Epidermal melanocyte (primary cell): ENCODE measurements around the gene FXYD6.

Source experiments
- DNase-seq: peaks from one replicate; pipeline ENCODE4 v3.0.0; 2011; ENCODE audit warnings: low spot score; ENCODE audit not compliant: insufficient read length

Gene FXYD6

DNA sequence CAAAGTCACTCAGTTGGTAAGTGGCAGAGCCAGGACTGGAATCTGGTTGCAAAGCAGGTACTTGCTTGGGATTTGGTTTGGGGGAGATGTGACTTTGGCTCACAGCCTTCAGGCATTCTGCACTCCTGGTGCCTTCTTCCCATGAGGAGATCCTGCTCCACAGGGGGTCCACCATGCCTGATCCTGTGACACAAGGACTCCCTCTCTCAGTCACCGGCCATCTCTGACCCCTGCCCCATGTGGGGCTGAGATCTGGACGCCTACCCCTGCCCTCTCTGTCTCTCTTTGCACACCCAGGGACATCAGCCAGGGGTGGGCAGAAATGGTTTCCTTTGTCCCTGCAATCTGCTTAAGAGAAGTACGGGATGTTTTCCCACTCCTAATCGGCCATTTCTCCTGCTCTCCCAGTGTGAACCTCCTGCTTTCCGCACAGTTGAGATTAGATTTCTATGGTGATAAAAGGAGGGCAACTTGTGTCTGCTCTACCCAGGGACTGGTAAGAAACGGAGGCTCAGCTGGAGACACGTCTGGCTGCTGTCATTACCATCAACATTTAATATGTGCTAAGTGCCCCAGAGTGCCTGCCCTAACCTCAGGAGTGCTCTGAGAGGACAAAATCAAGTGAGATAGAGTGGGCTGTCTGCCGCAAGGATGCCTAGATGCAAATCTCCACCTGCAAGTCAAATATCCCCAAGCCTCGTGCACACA is 11.1 kb upstream of the FXYD6 start:
- no peak for DNase-seq

- DNase-seq: no peak
Measured at GRCh38 chr11:117885777-117886176, 9.3 kb upstream of the FXYD6 start.

GRCh38 chr11:117884994-117885393 is 8.5 kb upstream of the FXYD6 start:
- no peak for DNase-seq

DNA sequence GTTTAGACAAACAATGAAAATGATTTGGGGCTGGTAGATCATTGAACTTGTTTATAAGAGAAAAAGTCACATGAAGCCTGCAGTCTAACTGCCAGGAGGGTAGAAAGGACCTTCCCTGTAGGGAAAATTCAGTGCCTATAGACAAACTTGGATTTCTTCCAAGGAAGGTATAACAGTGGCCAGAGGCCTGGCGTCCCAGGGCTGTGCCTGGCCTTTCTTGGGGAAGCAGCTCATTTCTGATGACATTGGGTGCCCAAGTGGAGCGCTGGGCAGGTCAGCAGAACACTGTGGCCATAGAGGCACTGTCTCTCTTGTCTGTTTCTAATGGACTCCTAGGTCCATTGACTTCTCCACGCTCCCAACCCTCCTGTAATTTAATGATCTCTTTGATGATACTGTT is 6.6 kb upstream of the FXYD6 start:
- DNase-seq: no peak

DNA sequence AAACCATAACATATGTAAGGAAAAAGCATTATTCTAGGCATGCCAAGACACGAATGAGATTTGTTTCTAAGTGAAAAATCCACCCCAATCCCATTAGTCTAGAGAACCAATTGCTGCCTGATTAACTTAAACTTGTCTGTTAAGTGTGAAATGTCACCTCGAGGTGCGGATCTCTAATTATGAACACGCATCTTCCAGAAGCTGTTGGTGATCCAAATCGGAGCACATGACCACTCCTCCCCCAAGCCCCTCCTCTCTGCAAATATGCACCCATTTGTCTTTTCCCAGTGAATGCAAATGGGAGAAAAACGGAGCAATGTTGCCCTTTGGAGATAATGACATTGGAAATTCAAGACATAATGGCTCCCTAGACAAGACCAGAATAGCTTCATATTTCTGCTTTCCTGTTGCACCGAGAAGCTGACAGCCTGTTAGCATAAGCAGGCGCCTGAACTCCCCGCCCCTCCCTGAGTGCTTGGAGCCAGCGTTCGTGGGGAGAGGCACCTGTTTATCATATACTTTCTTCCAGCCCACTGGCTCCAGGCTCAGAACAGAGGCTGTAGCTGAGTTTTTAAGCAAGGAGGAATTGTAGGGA is 6.0 kb upstream of the FXYD6 start:
- no peak for DNase-seq

DNA sequence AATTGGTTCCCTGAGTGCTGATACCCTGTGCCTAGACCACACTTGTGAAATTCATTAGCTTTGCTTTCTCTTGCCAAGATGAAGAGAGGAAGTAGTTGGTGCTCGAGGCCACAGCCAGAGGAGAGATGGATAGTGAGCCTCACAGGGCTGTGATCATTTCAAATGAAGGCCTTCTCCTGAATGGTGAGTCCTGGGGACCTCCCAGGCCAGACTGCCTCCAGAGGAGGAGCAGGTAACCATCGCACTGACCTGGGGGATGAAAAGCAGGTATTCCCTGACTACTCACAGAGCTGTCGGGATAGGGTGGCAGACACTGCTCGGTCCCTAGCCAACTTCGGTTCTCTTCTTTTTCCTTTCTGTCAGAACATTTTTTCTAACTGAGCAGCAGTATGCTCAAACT is 4.8 kb upstream of the FXYD6 start:
- DNase-seq: no peak

DNA sequence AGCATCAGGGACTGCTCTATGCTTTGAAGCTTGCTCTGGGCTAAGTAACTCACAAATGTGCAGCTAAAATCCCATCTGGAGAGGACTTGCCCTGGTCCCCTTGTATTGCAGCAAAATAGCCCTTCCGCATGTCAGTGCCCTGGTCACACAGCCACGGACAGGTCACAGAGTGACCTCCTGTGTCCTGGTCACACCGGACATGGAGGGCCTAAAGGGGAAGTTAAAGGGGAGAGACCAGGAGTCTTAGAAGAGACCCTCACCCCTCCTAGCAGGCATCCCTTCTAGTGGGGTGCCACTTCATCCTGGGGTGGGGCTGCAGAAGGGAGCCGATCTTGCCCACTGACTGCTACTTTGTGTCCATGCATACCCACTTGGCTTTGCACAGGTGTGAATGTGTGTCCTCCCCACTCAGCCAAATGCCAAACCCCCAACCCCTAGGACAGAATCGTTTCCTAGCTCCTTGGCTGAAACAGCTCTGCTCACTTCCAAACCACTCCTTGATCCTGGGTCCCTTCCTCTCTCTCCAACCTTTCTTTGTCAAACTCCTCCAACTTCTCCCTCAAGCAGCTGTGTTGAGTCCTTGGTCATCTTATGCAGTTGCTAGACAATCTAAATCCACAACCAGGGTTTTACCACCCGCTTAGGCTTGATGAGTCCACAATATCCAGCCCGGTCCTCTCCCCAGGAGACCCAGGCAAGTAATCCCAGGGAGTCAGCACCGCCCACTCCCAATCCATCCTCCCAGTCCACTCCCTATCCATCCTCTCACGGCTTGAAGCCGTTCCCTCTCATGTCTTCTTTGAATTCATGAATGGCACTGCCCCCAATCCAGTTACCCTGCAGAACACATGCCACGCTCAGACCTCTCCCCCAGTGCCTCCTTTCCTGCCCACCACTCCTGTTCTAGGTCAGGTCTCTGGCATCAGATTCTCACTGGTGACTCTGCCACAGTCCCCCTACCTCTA is 3.3 kb upstream of the FXYD6 start:
- no peak for DNase-seq

GRCh38 chr11:117878939-117879475 is 2.5 kb upstream of the FXYD6 start:
- DNase-seq: no peak

DNA sequence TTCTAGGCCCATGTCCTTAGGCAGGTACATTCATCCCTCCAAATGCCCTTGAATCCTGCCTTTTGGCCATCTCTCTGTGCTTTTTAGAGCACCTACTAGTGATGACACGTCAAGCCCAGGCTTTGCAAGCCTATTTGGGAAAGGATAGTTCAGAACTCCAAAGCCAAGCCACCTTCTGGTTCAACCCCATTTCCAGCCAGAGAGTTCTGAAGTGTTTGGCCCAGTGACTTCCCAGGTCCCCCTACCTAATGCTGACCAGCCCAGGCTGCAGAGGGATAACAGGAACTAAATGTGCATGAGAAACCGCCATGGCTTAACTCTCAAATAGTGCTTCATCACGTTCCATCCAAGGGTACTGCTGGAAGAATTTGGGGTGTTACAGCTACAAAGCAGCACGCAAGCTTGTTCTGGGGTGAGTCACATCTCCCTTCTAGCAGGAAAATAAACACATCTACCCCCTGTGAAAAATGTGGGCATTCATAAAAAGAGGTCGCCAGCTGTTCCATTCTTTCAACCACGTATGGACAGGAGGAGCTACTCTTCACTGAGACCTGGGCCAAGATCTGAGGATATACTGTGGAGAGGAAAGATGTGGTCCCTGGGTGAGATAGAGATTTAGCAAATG is 2.0 kb upstream of the FXYD6 start:
- no peak for DNase-seq

DNA sequence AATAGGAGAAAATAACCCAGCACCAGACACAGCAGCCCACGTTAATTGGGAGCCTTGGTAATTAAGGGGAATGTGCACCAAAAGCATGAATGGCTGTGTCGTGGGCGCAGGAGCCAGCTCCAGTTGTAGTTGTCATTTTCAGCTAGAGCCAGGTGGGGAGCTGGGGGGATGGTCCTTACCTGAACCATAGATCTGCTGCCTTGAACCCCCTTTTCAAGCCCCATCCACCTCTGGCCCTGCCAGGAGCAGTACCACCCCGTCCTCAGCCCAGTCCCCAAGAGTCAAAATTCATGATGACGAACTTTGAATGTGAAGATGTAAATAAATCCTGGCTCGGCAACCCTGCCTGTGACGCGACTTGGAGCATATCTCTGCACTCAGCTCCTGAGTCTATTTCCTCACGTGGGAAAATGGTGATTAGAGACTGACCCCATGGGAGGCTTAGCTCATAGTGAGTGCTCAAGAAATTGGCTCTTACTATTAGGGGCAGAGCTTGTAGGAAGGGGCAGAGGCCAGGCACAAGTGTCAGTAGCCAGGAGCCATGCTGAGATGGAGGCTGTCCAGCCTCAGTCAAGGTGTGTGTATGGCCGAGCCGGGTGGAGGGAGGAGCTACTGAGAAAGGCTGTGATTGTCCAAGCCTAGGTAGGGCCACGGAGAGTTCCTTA is 794 bp upstream of the FXYD6 start:
- no peak for DNase-seq

- no peak for DNase-seq
Measured at GRCh38 chr11:117876059-117876340, 458 bp downstream of the FXYD6 start.

DNA sequence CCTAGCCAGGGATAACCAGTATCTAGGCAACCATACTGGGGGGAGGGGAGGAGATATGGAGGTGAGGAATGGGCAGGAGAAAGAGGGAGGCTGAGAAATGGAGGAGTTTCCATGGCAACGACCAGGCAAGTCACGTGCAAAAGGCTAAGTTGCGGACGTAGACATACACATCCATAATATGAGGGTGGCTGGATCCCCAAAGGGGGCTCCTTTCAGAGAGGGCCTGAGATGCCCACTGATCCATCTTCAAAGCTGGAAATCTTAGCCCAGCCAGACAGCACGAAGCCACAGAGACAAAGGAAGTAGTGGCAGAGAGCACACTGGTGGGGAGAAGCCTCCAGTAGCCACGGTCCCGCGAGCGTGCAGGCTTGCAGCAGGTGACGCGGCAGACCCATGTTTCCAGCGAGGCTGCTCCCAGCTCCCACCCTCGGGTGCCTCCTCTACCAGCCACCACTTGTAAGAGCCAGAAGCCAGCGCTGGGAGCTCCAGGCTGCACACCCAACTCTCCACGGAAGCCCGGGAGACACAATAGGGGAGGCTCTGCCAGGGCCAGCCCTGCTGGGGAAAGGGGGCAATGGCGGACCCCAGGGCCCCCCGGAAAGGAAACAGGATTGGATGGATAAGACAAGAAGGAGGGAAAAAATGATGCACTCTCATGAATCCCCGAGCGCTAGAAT is 938 bp downstream of the FXYD6 start:
- no peak for DNase-seq

- no peak for DNase-seq
Measured at GRCh38 chr11:117874910-117875381, 1.5 kb downstream of the FXYD6 start.

DNA sequence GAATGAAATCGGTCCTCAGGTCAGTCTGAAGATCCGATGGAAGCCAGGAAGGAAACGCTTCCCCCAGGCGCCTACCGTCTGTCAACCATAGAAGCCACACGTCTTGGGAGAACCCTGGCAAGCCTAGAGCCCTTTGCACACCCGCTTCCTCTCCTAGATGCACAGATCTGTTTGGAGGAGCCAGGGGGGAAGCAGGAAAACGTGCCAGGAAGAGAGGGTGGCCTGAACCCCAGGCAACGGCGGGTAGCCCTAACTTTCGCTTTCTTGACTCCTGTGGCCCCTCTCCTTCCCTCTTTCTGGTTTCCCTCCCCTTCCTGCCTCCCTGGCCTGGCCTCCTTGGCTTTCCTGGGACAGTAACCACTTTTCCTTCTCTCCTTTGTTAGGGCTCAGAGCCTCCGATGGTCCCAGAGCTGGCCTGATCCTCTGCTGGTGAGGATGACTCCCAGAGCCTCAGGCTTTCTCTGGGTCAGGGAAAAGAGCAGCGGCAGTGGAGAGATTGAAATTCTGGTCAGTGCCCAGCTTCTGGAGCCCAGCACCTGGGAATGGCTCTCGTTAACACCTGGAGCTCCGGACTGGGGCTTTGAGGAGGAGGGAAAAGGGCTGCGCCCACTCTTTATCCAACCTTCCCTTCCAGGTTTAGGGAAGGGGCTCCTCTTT is 2.1 kb downstream of the FXYD6 start:
- DNase-seq: no peak

DNA sequence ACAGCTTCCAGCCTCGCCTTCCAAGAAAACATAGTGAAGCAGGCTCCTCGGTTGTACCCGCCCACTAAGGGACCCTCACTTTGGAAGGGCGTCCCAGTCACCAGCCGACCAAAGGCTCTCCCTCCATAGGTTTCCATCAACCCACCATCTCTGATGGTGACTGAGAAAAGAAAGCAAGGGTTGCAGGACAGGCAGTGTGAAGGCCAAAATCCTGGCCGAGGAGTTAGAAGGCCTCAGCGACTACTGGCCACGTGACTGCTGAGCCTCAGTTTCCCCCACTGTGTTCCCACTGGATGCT is 2.7 kb downstream of the FXYD6 start:
- no peak for DNase-seq

DNA sequence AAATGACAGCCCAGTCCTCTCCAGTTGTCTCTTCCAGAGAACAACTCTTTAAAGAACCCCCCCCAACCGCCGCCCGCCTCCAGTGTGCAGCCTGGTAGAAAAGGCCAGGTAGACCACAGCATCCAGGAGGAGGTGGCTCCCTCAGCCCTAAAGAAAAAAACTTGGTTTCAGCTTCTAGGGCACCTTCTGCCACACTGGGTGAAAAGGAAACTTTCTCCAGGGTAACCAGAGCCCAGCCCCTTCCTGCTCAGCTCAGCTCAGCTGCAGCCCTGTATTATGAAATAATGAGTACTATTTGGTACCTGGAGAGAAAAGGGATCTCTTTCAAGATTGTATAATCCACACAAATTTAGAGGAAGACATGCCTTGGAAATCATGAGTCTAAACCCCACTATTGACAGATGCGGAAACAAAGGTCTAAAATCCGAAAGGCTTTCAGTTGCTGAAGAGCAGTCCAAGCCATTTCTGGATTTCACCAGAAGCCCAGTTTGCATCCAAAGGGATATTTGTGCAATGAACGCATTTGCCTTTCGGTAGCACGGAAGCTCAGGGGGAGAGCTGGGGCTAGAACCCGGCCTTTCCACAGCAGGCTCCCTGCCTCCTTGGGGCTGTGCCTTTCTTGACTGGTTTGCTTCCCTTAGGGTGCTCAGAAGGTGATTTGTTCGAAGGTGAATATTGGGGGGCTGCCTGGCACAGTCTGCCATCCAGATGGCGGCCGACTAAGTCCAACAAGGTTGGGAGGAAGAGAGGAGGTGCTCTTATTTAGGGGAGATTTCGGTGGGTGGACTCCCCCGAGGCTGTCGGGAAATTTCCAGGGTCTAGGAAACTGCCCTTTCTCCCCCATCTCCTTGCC is 3.3 kb downstream of the FXYD6 start:
- no peak for DNase-seq

GRCh38 chr11:117872420-117872961 is 4.0 kb downstream of the FXYD6 start:
- DNase-seq: no peak

- no peak for DNase-seq
Measured at GRCh38 chr11:117871784-117872183, 4.7 kb downstream of the FXYD6 start.

GRCh38 chr11:117871160-117871559 is 5.3 kb downstream of the FXYD6 start:
- no peak for DNase-seq
